Cardiac muscle cell (in vitro differentiated cells and primary cell): ENCODE results near the gene FAM228B. TPM values are rescaled to one million over a fixed set of nuclear protein-coding genes. Genes with fewer than 3 reads are reported as not detected.
"Not testable (repeated sequence)": the region's sequence is repeated elsewhere in the genome, so short reads cannot be mapped to it uniquely, and the experiment has no call there.

Experiments used
- DNase-seq, 2 donors: peaks; one replicate each; pipeline versions ENCODE4 v3.0.0 to v3.0.0-alpha.2; 2010 to 2017; ENCODE audit warnings: low read depth in 1 of 2, low spot score in 1 of 2
- H3K27ac ChIP-seq: fragments of 200-600 bp; sonication (generic); 2 replicates; pipeline ENCODE4 v1.5.1; 2016
- H3K27me3 ChIP-seq: fragments of 200-600 bp; sonication (generic); 2 replicates; pipeline ENCODE4 v1.6.0; 2016; ENCODE audit warnings: control low read depth
- H3K36me3 ChIP-seq: fragments of 200-600 bp; sonication (generic); 2 replicates; pipeline ENCODE4 v1.5.1; 2016; ENCODE audit warnings: control low read depth
- H3K4me1 ChIP-seq: fragments of 200-600 bp; sonication (generic); 2 replicates; pipeline ENCODE4 v1.8.1; 2017; ENCODE audit warnings: low read depth, mild to moderate bottlenecking, mixed run types
- H3K4me3 ChIP-seq: fragments of 200-600 bp; sonication (generic); 2 replicates; pipeline ENCODE4 v1.5.1; 2016; ENCODE audit warnings: mild to moderate bottlenecking
- H3K9me3 ChIP-seq: fragments of 200-600 bp; sonication (generic); 2 replicates; pipeline ENCODE4 v1.5.1; 2017; ENCODE audit warnings: low read depth, mild to moderate bottlenecking, control low read depth
- CTCF ChIP-seq: IDR thresholded peaks from 2 replicates; pipeline ENCODE4 v1.5.1; 2012; ENCODE audit warnings: low read depth, mild to moderate bottlenecking, low read length
- polyA plus RNA-seq: library from polyadenylated mRNA; unstranded; fragments of >200 nt; fragmentation: Nextera tagmentation; extraction: Ambion mirVana; gene quantifications from 2 replicates; pipeline ENCODE4 v1.2.1, GENCODE V29; 2016
- total RNA-seq: library from RNA; depleted of rRNA; stranded (reverse); fragments of >200 nt; gene quantifications from 2 replicates; pipeline ENCODE4 v1.2.3, GENCODE V29; 2016

FAM228B gene
- total and polyA plus RNA-seq, 2 experiments from 2014 or later, result 16.3 to 60.5 TPM

GRCh38 chr2:24084386-24085199, 38.7 kb upstream of the FAM228B start, which contains the start of gene TP53I3:
TP53I3 (minus strand) TSS chr2:24084834; CDS start chr2:24084326, 508 bp downstream.
- peak; percentile 89 for TF ChIP-seq CTCF
- H3K27me3 ChIP-seq, result no peaks in the 10 kb centered on the region
- peak within 1 kb of the TSS; percentile 45 for H3K4me3 ChIP-seq
- peaks cover 4% of the 10 kb centered on the region for H3K4me1 ChIP-seq
- no peaks in the 10 kb centered on the region for H3K9me3 ChIP-seq
- H3K36me3 ChIP-seq, result peaks cover 3% of the 10 kb centered on the region
- peak within 1 kb of the TSS; percentile 84 for H3K27ac ChIP-seq
- peak; percentile 92 to 95 for DNase-seq

GRCh38 chr2:24085200-24085489, 38.1 kb upstream of the FAM228B start:
- H3K27ac ChIP-seq, result peak overlapping the region; percentile 84
- no peak for DNase-seq

GRCh38 chr2:24086241-24086640, 37.0 kb upstream of the FAM228B start:
- no peak overlapping the region for H3K4me3 ChIP-seq
- DNase-seq, result no peak
- TF ChIP-seq CTCF, result no peak

More at GRCh38 chr2:24085200-24085489, 38.1 kb upstream of the FAM228B start:
- Histone ChIP-seq H3K36me3 (peaks cover 3% of the 10 kb centered on the region), H3K4me1 (peaks cover 4% of the 10 kb centered on the region), H3K4me3 (peak overlapping the region; percentile 45), H3K27me3 (no peaks in the 10 kb centered on the region), H3K9me3 (no peaks in the 10 kb centered on the region)
- no peak for TF ChIP-seq CTCF

GRCh38 chr2:24087032-24087431, 36.2 kb upstream of the FAM228B start:
- Histone ChIP-seq H3K4me1 (peaks cover 4% of the 10 kb centered on the region), H3K4me3 (no peak overlapping the region), H3K27me3 (no peaks in the 10 kb centered on the region), H3K9me3 (no peaks in the 10 kb centered on the region), H3K27ac (no peak overlapping the region), H3K36me3 (peaks cover 3% of the 10 kb centered on the region)
- DNase-seq, result no peak
- no peak for TF ChIP-seq CTCF

More at GRCh38 chr2:24086241-24086640, 37.0 kb upstream of the FAM228B start:
- H3K4me1 ChIP-seq, result peaks cover 4% of the 10 kb centered on the region
- peaks cover 3% of the 10 kb centered on the region for H3K36me3 ChIP-seq
- H3K27ac ChIP-seq, result no peak overlapping the region
- H3K27me3 ChIP-seq, result no peaks in the 10 kb centered on the region
- H3K9me3 ChIP-seq, result no peaks in the 10 kb centered on the region

GRCh38 chr2:24088821-24089359, 34.4 kb upstream of the FAM228B start:
- no peak overlapping the region for H3K27ac ChIP-seq
- H3K4me3 ChIP-seq, result no peak overlapping the region
- no peaks in the 10 kb centered on the region for H3K27me3 ChIP-seq
- TF ChIP-seq CTCF, result no peak
- H3K4me1 ChIP-seq, result no peaks in the 10 kb centered on the region
- DNase-seq, result no peak
- no peaks in the 10 kb centered on the region for H3K36me3 ChIP-seq
- H3K9me3 ChIP-seq, result no peaks in the 10 kb centered on the region

GRCh38 chr2:24093270-24093669, 30.0 kb upstream of the FAM228B start:
- not testable (repeated sequence) for H3K4me3 ChIP-seq, H3K9me3 ChIP-seq, H3K27me3 ChIP-seq, H3K36me3 ChIP-seq, H3K4me1 ChIP-seq, H3K27ac ChIP-seq, DNase-seq

GRCh38 chr2:24095171-24095677, 28.0 kb upstream of the FAM228B start:
- not testable (repeated sequence) for H3K4me3 ChIP-seq, H3K27me3 ChIP-seq, H3K9me3 ChIP-seq, H3K4me1 ChIP-seq, DNase-seq, H3K36me3 ChIP-seq, H3K27ac ChIP-seq

GRCh38 chr2:24100732-24101131, 22.5 kb upstream of the FAM228B start:
- H3K4me1 ChIP-seq, H3K36me3 ChIP-seq, H3K9me3 ChIP-seq, H3K27ac ChIP-seq, H3K27me3 ChIP-seq, DNase-seq, H3K4me3 ChIP-seq: not testable (repeated sequence)
